Lung microvascular endothelial cell (primary cell): ENCODE data around the gene AQR. TPM values are rescaled to one million over a fixed set of nuclear protein-coding genes. Genes with fewer than 3 reads are reported as not detected.
"Not testable (repeated sequence)": the region's sequence is repeated elsewhere in the genome, so short reads cannot be mapped to it uniquely, and the experiment has no call there.

Experiments
- DNase-seq, 2 donors: peaks; one replicate each; pipeline versions ENCODE4 v3.0.0 to v3.0.0-alpha.2; 2010; ENCODE audit warnings: low read depth in 2 of 2
- total RNA-seq: library from RNA; depleted of rRNA; stranded (reverse); fragments of >200 nt; gene quantifications from 2 replicates; pipeline ENCODE4 v1.2.1, GENCODE V29; 2014

AQR gene
- total RNA-seq, 1 donor from 2014 or later, result 16.1 TPM

DNA sequence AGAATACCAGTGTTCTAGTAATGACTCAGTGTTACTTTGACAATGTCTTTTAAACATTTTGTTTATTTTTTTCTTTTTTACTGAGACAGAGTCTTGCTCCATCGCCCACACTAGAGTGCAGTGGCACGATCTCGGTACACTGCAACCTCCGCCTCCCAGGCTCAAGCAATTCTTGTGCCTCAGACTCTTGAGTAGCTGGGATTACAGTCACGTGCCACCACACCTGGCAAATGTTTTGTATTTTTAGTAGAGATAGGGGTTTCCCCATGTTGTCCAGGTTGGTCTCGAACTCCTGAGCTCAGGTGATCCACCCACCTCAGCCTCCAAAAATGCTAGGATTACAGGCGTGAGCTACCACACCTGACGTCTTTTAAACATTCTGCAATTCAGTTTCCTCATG lies 15.7 kb downstream of the AQR start:
- no peak for DNase-seq

- peak in 1 of 2 donors; percentile 32 for DNase-seq
These were observed 17.1 kb downstream of the AQR start for GRCh38 chr15:34952481-34952880.

GRCh38 chr15:34951993-34952392 lies 17.5 kb downstream of the AQR start:
- DNase-seq, result peak in 1 of 2 donors; percentile 49

GRCh38 chr15:34944936-34945335 lies 24.6 kb downstream of the AQR start:
- DNase-seq, result no peak

DNA sequence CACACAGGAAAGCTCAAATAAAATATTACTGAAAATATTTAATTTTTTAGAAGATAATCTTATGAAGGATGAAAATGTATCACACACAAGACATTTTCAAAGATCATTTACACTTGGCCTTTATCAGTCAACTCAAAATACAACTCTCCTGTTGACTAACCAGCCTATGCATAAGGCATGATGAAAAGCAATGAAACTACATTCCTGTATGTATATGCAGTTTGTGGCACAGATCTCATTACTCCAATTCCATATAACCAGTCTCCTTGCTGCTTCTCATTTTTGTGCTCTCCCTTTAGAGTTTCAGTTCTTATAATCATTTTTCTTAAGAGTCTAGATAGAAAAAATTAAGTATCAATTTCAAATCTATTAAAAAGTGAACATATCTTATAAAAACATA lies 25.8 kb downstream of the AQR start:
- no peak for DNase-seq

DNA sequence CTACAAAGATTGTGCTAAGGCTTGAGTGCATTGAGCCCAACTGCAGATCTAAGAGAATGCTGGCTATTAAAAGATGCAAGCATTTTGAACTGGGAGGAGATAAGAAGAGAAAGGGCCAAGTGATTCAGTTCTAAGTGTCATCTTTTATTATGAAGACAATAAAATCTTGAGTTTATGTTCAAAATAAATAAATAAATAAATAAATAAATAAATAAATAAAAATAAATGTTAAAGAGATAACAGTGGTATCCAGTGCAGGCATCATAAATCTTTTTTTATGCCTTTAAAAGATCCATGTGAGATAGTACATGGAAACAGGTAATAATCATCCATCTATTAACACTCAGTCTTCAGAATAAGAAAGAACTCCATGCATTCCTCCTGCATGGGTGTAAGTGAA lies 26.3 kb downstream of the AQR start:
- DNase-seq, result not testable (repeated sequence)

GRCh38 chr15:34942363-34942762 lies 27.2 kb downstream of the AQR start:
- peak in 1 of 2 donors; percentile 19 for DNase-seq

- no peak for DNase-seq
These were observed 27.7 kb downstream of the AQR start for GRCh38 chr15:34941831-34942230.

DNA sequence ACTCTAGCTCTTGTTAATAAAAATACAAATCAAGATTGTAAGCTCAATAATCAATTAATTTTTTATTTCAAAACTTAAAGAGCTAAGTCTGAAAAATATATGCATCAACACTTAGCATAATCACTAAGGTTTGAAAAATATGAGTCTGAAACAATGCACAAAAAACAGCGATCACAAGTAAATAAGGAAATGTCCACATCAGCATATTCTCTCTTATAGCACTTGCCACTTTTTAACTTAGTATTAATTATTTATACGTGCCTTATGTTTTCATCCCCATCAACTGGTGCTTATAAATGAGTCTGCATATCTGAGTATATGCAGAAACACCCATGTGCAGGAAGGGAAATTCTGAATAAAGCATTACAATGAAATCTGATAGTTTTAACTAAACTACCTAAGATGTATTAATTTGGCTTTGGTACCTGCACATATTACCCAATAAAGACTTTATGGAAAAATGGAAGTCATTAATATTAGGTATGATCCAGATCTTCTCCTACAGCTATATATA lies 28.3 kb downstream of the AQR start:
- DNase-seq, result no peak

DNA sequence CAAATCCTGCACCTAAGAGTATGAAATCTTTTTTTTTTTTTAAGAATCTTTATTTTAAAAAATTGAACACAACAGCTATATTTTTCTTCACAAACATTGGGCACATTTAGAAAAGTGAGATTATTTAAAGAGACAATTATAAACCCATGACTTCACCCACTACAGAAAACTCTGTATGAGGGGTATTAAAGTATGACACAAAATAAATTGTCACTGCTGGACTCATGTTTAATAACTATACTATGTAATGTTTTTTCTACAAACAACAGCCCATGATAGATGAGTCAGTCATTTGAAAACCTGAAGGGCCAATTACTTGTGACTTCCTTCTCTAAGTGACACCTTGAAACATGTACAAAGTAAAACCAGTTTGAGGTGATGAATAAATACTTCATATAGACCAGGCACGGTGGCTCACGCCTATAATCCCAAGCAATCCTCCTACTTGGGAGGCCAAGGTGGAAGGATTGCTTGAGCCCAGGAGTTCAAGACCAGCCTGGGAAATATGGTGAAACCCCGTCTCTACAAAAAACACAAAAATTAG lies 36.0 kb downstream of the AQR start:
- DNase-seq, result no peak

DNA sequence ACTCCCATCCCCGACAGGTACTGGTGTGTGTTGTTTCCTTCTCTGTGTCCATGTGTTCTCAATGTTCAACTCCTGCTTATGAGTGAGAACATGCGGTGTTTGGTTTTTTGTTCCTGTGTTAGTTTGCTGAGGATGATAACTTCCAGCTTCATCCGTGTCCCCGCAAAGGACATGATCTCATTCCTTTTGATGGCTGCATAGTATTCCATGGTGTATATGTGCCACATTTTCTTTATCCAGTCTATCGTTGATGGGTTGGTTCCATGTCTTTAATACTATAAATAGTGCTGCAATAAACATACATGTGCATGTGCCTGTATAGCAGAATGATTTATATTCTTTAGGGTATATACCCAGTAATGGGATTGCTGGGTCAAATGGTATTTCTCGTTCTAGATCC lies 41.2 kb downstream of the AQR start:
- DNase-seq, result not testable (repeated sequence)

DNA sequence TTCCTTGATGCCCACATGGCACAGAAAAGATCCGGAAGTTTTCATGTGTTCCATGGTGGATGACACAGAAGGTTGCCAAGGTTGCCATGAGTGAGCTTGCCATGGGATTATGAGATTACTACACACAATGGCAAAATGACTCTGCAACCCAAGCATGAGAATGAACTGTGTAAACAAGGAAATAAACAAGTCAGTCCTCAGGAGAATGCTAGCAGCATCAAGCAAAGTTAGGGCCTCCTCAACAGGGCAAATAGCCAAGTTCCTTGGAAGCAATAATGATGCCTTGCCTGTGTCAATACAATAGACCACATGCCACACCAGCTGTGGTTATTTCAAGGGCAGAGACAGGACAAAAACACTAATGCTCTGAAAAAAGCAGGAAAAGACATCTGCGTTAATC lies 41.8 kb downstream of the AQR start:
- DNase-seq, result peak in 1 of 2 donors; percentile 72

DNA sequence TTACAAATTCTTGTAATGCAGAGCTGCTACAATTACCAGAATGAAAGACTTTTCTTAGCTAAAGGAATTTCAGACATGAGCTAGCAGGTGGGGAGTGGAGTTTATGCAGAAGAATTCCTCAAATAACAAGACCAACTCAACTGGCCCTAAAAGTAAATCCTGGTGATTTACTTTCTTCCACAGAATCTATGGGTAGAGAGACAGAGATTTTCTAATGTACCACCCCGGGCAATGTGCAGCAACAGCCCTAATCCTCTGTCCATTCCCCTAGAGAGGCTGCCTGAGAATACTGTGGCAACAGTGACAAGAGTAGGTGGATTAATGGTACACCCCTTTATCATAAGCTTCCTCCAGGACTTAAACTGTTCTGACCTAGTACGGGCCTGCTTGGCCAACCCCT lies 55.2 kb downstream of the AQR start:
- DNase-seq, result no peak

DNA sequence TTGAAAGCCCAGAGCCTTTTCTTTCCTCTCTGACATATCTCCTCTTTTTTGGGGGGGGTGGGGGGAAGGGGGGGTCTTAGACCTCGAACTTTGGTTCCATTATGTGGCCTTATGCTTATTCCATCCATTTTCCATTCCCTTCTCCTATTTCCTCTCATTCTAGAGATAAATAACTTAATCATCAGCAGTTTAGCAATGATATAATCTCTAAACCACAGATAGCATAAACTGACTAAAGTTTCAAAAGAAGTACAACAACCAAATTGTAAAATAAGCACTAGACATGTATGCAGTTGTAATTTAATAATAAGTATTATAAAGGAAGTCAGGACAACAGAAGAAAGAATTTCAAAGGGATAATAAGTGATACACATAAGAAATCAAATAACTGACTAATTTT lies 64.5 kb downstream of the AQR start:
- no peak for DNase-seq

- no peak for DNase-seq
These were observed 65.0 kb downstream of the AQR start for GRCh38 chr15:34904527-34904926.

DNA sequence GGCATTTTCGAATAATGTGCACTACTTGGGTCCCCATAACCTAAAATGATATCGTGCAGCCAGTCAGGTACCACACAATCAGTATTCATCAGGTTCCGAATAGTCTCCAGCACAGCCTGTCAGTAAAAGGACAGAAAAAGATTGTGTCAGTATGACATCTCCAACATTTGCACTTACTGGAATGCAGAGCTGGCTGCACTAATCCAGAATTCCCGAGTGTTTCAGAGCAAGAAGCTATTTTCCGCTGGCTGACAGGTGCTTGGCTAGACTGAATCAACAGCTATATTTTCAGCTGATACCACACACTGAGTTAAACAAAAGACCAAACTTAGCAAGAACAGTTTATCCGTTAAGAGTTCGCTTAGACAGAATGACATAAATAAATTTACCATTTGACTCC lies 68.8 kb downstream of the AQR start:
- DNase-seq, result no peak

DNA sequence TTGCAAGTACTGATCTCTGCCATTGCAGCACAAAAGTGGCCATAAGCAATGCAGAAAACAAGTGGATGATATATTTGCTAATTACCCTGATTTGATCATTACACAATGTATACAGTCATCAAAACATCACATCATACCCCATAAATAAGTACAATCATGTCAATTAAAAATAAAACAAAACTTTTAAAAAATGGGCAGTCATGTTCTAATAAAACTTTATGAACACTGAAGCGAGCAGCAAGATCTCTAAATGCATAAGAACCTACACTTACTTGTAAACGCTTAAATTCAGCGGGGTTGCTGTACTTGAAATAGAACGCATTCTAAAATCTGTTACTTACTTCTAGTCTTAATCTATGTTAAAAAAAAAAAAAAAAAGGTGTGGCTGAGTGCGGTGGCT lies 73.4 kb downstream of the AQR start:
- no peak for DNase-seq

DNA sequence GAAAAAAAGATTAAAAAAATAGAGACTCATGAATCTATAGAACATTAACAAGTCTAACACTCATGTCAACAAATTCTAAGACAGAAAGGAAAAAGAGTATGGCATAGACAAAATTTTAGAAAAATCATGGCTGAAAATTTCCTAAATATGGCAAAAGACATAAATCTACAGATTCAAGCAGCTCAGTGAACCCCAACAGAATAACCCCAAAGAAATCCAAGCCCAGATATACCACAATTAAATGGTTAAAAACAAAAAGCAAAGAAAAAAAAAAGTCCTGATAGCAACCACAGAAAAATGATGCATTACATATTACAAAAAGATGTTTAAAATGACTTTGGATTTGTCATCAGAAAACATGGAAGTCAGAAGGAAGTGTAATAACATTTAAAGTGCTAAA lies 75.6 kb downstream of the AQR start:
- no peak for DNase-seq

GRCh38 chr15:34892963-34893591 lies 76.5 kb downstream of the AQR start:
- DNase-seq, result no peak

GRCh38 chr15:34890424-34890823 lies 79.1 kb downstream of the AQR start:
- DNase-seq, result no peak

GRCh38 chr15:34889476-34889875 lies 80.1 kb downstream of the AQR start:
- no peak for DNase-seq

GRCh38 chr15:34886134-34886533 lies 83.4 kb downstream of the AQR start:
- no peak for DNase-seq

DNA sequence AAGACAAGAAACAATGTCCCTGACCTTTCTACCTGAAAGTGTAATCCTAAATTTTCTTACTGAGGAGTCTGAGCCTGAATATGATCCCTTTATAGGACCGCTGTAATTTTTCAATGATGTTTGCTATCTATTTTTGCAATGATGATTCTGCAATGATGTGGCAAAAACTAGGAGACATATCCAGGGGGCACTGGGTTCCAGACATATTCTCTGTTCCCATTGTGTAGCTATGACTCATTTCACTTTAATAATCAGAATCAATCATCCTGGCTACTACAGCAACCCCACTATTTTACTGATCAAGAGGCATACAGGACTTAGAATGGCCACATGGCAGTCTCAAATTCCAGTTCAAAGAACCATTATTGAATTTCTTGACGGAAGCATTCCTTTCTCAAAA lies 85.9 kb downstream of the AQR start:
- peak in 1 of 2 donors; percentile 22 for DNase-seq

GRCh38 chr15:34883042-34883441 lies 86.5 kb downstream of the AQR start:
- no peak for DNase-seq
